GM13976 (cell line): ENCODE measurements around the gene C11orf98.
"Not testable (repeated sequence)": the region's sequence is repeated elsewhere in the genome, so short reads cannot be mapped to it uniquely, and the experiment has no call there.

Source experiments
- DNase-seq: peaks from one replicate; pipeline ENCODE4 v3.0.0; 2012; ENCODE audit warnings: low spot score
- CTCF ChIP-seq: IDR thresholded peaks from 2 replicates; pipeline ENCODE4 v1.5.1; 2012; ENCODE audit warnings: borderline replicate concordance, mild to moderate bottlenecking; ENCODE audit not compliant: insufficient read depth; ENCODE audit errors: extremely low read depth, missing control alignments, control extremely low read depth
- in situ Hi-C: fragments of 300-500 bp; cut with MboI; formaldehyde crosslinking; loops from one replicate; pipeline ENCODE4 v1.12.0; 2022; ENCODE audit warnings: low sequenced_read_pairs, mixed read lengths, inconsistent platforms; ENCODE audit not compliant: unreplicated experiment

C11orf98 gene

GRCh38 chr11:62708793-62709192, 43.8 kb upstream of the C11orf98 start:
- no peak for TF ChIP-seq CTCF
- in situ Hi-C loops = no loop called here
- DNase-seq = no peak

- no peak for TF ChIP-seq CTCF
- in situ Hi-C loops = no loop called here
- DNase-seq = no peak
Observed at GRCh38 chr11:62708392-62708791, 43.4 kb upstream of the C11orf98 start.

GRCh38 chr11:62707277-62707861, 42.4 kb upstream of the C11orf98 start, which contains the start of the genes BSCL2 and GNG3:
Gene BSCL2 (minus strand): TSS chr11:62707424. CDS start chr11:62707195, 229 bp downstream.
Gene GNG3 (plus strand): TSS chr11:62707676. CDS start chr11:62708296, 620 bp downstream.
- in situ Hi-C loops = no loop called here
- DNase-seq = no peak
- no peak for TF ChIP-seq CTCF

GRCh38 chr11:62706850-62707247, 41.8 kb upstream of the C11orf98 start:
- no peak for DNase-seq
- TF ChIP-seq CTCF = no peak
- in situ Hi-C loops = no loop called here

- TF ChIP-seq CTCF = no peak
- in situ Hi-C loops = no loop called here
- DNase-seq = peak; percentile 97
Observed at GRCh38 chr11:62705880-62706849, 41.2 kb upstream of the C11orf98 start.

- in situ Hi-C loops = no loop called here
- DNase-seq = no peak
- TF ChIP-seq CTCF = no peak
Observed at GRCh38 chr11:62705413-62705812, 40.4 kb upstream of the C11orf98 start.

GRCh38 chr11:62703921-62704320, 38.9 kb upstream of the C11orf98 start:
- DNase-seq, in situ Hi-C loops: not testable (repeated sequence)
